C4-2B (cell line): ENCODE data around the gene DNAL4.

Experiments used
- ZFX ChIP-seq: fragments of 450-650 bp; IDR thresholded peaks from 2 replicates; pipeline ENCODE4 v1.6.1; 2017
- TF ChIP-seq, protein P1 (sequence below): fragments of 450-650 bp; conservative IDR thresholded peaks from 2 replicates; pipeline ENCODE4 v1.5.1; 2017; ENCODE audit warnings: mild to moderate bottlenecking

DNA sequence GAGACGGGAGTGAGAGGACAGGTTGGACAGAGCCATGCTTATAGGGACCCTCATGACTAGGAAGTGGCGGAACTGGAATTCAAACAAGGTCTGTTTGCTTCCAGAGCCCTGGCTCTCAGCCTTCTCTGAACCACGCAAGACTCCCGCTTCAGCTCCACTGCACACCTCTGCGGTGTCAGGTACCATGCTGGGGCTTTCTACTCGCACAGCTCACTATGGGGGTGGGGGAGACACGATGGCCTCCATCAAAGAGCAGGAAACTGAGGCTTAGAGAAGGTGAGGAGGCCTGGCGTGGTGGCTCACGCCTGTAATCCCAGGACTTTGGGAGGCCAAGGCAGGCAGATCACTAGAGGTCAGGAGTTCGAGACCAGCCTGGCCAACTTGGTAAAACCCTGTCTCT is 52.4 kb downstream of the DNAL4 start:
- TF ChIP-seq, protein P1, sequence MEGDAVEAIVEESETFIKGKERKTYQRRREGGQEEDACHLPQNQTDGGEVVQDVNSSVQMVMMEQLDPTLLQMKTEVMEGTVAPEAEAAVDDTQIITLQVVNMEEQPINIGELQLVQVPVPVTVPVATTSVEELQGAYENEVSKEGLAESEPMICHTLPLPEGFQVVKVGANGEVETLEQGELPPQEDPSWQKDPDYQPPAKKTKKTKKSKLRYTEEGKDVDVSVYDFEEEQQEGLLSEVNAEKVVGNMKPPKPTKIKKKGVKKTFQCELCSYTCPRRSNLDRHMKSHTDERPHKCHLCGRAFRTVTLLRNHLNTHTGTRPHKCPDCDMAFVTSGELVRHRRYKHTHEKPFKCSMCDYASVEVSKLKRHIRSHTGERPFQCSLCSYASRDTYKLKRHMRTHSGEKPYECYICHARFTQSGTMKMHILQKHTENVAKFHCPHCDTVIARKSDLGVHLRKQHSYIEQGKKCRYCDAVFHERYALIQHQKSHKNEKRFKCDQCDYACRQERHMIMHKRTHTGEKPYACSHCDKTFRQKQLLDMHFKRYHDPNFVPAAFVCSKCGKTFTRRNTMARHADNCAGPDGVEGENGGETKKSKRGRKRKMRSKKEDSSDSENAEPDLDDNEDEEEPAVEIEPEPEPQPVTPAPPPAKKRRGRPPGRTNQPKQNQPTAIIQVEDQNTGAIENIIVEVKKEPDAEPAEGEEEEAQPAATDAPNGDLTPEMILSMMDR, result no peak
- TF ChIP-seq ZFX, result no peak
